HFFc6 (cell line): ENCODE data around the gene HOXA3. TPM values are rescaled to one million over a fixed set of nuclear protein-coding genes. Genes with fewer than 3 reads are reported as not detected.

ENCODE experiments used
- DNase-seq: peaks from one replicate; pipeline ENCODE4 v3.0.0-alpha.2; 2018
- H3K27ac Mint-ChIP-seq: 2 replicates; pipeline ENCODE4 v1.8.0; 2020; ENCODE audit warnings: mild to moderate bottlenecking, mixed read lengths
- H3K27me3 Mint-ChIP-seq: 2 replicates; pipeline ENCODE4 v1.8.0; 2021; ENCODE audit warnings: mild to moderate bottlenecking, moderate library complexity, mixed read lengths; ENCODE audit not compliant: insufficient read depth
- H3K36me3 Mint-ChIP-seq: 2 replicates; pipeline ENCODE4 v1.8.0; 2021; ENCODE audit warnings: low read depth, mixed read lengths
- H3K4me1 Mint-ChIP-seq: 2 replicates; pipeline ENCODE4 v1.8.0; 2020; ENCODE audit warnings: low read depth, mixed read lengths
- H3K4me3 Mint-ChIP-seq: 2 replicates; pipeline ENCODE4 v1.8.0; 2020; ENCODE audit warnings: mild to moderate bottlenecking, moderate library complexity, mixed read lengths
- H3K9me3 Mint-ChIP-seq: 2 replicates; pipeline ENCODE4 v1.8.0; 2020; ENCODE audit warnings: mild to moderate bottlenecking, mixed read lengths
- CTCF ChIP-seq: fragments of 200-600 bp; sonication (generic); IDR thresholded peaks from 2 replicates; pipeline ENCODE4 v1.5.0; 2021; ENCODE audit warnings: antibody characterized with exemption, mild to moderate bottlenecking
- total RNA-seq, 6 experiments: library from RNA; stranded (reverse); fragmentation: NEBNext Ultra II Directional; extraction: Animal tissue kit (Norgen Biotek cat#: 25700); gene quantifications; 2 replicates in 1 of 6; 3 replicates in 5 of 6; pipeline ENCODE4 v1.2.3, GENCODE V29; 2021

HOXA3 gene
- total RNA-seq, 6 experiments from 2014 or later = 0.33 to 1.9 (median 1.1) TPM

DNA sequence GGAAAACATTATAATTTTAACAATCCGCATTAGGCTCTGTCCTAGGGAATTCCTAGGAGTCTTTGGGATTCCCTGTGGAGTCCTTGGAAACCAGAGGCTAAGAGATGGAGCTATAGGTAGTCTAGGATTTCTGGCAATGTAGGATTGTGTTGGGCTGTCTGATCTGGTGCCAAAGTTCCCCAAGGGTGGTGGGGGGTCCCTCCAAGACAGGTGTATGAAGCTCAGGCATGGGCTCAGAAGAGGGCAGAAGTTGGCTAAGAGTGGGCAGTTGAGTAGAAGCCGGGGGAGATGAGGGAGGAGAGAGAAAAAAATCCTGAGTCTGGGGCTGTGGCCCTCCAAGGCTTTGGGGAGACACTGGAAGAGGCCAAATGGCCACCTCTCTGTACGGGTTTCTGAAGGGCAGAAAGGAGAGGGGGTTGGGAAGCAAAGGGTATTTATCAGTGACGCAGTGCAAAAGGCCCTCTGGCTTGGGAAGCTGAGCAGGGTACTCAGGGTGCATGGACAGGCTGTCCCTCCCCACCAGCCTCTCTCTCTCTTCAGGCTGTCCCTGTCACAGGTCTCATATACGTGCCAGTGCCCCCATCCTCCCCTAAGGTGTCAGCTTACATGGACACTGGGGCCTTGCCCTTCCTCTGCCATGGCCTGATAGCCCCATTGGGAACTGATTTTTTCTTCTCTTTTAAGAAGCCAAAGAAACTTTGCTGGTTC is 5.7 kb downstream of the HOXA3 start:
- Mint-ChIP-seq H3K27ac (no peak overlapping the region), H3K27me3 (peaks cover 3% of the 10 kb centered on the region; the same call in 1 of the 2 replicates), H3K4me1 (peaks cover 39% of the 10 kb centered on the region), H3K9me3 (no peaks in the 10 kb centered on the region), H3K36me3 (peaks cover 8% of the 10 kb centered on the region; the same call in 1 of the 2 replicates), H3K4me3 (no peak overlapping the region)
- TF ChIP-seq CTCF = no peak
- no peak for DNase-seq

DNA sequence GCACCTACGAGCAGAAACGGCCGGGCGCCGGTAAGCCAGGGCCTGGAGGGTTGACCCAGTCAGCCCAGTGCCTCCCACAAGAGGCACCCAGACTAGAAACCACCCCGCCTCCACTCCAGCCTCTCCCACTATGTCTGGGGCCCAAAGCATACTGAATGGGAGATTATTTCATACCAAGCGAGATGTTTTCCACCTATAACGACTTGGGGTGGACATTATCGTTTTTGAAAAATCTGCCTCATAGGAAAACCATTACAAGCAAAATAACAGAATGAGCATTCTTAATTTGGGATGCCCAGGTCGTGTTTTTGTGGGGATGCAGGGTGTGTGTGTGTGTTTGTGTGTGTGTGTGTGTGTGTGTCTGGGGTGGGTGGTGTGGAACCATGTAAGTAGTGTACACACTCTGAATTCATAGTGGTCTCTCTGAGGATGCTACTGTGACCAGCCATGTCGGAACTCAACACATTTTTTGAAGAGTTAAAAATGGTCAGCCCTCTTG is 6.4 kb downstream of the HOXA3 start:
- Mint-ChIP-seq H3K27ac (no peak overlapping the region), H3K9me3 (no peaks in the 10 kb centered on the region), H3K4me3 (no peak overlapping the region), H3K4me1 (peaks cover 34% of the 10 kb centered on the region), H3K27me3 (peaks cover 3% of the 10 kb centered on the region; the same call in 1 of the 2 replicates), H3K36me3 (peaks cover 14% of the 10 kb centered on the region; the same call in 1 of the 2 replicates)
- DNase-seq = no peak
- no peak for TF ChIP-seq CTCF

DNA sequence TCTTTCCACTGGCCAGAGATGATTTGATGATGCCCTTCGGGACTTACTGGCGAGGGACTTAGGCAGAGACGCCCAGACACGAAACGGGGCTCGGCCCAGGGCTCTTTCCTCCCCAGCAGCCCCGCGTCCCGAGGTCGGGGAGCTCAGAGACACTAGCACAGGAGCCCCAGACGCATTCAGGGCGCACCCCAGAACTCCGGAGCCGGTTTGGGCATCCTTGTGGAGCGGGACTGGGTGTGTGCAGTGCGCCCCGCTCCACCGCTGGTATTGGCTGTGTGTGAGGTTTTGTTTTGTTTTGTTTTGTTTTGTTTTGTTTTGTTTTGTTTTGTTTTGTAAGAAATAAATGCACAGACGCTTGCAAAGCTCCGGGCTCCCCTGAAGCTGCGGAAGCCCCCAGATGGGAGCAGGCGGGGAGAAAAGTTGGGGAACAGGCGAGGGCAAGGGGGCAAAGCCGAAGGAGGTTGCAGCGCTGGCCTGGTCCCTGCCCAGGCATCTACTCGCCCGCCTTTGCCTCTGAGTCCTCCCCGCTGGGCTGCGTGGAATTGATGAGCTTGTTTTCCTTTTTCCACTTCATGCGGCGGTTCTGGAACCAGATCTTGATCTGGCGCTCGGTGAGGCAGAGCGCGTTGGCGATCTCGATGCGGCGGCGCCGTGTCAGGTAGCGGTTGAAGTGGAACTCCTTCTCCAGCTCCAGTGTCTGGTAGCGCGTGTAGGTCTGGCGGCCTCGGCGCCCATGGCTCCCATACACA is 7.0 kb downstream of the HOXA3 start:
- H3K27ac Mint-ChIP-seq = no peak overlapping the region
- DNase-seq = no peak
- no peak overlapping the region for H3K4me3 Mint-ChIP-seq

DNA sequence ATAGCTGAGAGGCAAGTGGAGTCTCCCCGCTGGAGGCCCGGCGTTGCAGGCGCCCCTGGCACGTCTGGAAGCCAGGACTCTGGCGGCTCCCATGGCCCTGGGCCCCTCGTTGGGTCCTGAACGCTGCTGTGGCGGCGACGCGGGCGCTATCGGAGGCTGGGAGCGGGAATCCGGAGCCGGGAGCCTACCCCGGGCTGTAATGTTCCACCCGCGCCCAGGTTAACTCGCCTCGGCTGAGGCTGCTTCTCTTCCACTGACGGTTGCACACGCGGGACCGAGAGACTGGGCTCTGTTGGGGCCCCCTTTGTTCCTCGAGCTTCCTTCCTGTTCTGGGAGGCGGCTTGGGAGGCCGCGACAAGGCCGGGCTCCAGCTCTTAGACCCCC is 7.6 kb downstream of the HOXA3 start:
- Mint-ChIP-seq H3K9me3 (no peaks in the 10 kb centered on the region), H3K27ac (no peak overlapping the region), H3K4me1 (peaks cover 24% of the 10 kb centered on the region), H3K36me3 (peaks cover 14% of the 10 kb centered on the region; the same call in 1 of the 2 replicates), H3K27me3 (peaks cover 3% of the 10 kb centered on the region; the same call in 1 of the 2 replicates), H3K4me3 (no peak overlapping the region)
- DNase-seq = no peak
- TF ChIP-seq CTCF = no peak

More for the DNA sequence above, 7.0 kb downstream of the HOXA3 start:
- TF ChIP-seq CTCF = no peak
- H3K9me3 Mint-ChIP-seq = no peaks in the 10 kb centered on the region
- H3K36me3 Mint-ChIP-seq = peaks cover 14% of the 10 kb centered on the region; the same call in 1 of the 2 replicates
- peaks cover 3% of the 10 kb centered on the region; the same call in 1 of the 2 replicates for H3K27me3 Mint-ChIP-seq
- peaks cover 30% of the 10 kb centered on the region for H3K4me1 Mint-ChIP-seq

GRCh38 chr7:27143950-27144780 is 8.2 kb downstream of the HOXA3 start:
- no peak for DNase-seq
- H3K4me1 Mint-ChIP-seq = peaks cover 18% of the 10 kb centered on the region
- H3K27ac Mint-ChIP-seq = no peak overlapping the region
- H3K36me3 Mint-ChIP-seq = peaks cover 14% of the 10 kb centered on the region; the same call in 1 of the 2 replicates
- H3K27me3 Mint-ChIP-seq = peaks cover 3% of the 10 kb centered on the region; the same call in 1 of the 2 replicates
- H3K9me3 Mint-ChIP-seq = no peaks in the 10 kb centered on the region
- TF ChIP-seq CTCF = peak; percentile 2; the same call in 1 of the 2 replicates
- no peak overlapping the region; the same call in 1 of the 2 replicates for H3K4me3 Mint-ChIP-seq
